Right lobe of liver (tissue), 6 donors: ENCODE results near the gene NRAP. TPM values are rescaled to one million over a fixed set of nuclear protein-coding genes. Genes with fewer than 3 reads are reported as not detected.
A peak's percentile ranks its signal among the peaks of the same experiment; 100 is the strongest.
"Not testable (repeated sequence)": the region's sequence is repeated elsewhere in the genome, so short reads cannot be mapped to it uniquely, and the experiment has no call there.

Source experiments
- ATAC-seq, 4 donors: fragments of 200-7000 bp; cut with Tn5 transposase; one replicate each; pipeline ENCODE4 v1.9.1; 2020; ENCODE audit warnings: mild to moderate bottlenecking in 4 of 4, moderate library complexity in 4 of 4
- DNase-seq, 3 donors: peaks; one replicate each; pipeline ENCODE4 v3.0.0-alpha.2; 2020
- H3K27ac ChIP-seq, 3 donors: fragments of 200-600 bp; one replicate each; pipeline ENCODE4 v1.8.0; 2022
- H3K27me3 ChIP-seq, 2 donors: fragments of 200-600 bp; one replicate each; pipeline ENCODE4 v1.8.0; 2022
- H3K36me3 ChIP-seq, 4 donors: fragments of 200-600 bp; sonication (generic) in 1 of 4; one replicate each; pipeline versions ENCODE4 v1.5.1 to v1.8.0; 2017 to 2022; ENCODE audit warnings: control low read depth in 1 of 4
- H3K4me1 ChIP-seq, 4 donors: fragments of 200-600 bp; sonication (generic) in 1 of 4; one replicate each; pipeline versions ENCODE4 v1.5.1 to v1.8.0; 2017 to 2022; ENCODE audit warnings: control low read depth in 1 of 4
- H3K4me3 ChIP-seq, 3 donors: fragments of 200-600 bp; one replicate each; pipeline ENCODE4 v1.8.0; 2022
- H3K9me3 ChIP-seq, 4 donors: fragments of 200-600 bp; sonication (generic) in 1 of 4; one replicate each; pipeline versions ENCODE4 v1.5.1 to v1.8.0; 2017 to 2022; ENCODE audit warnings: control low read depth in 1 of 4
- CTCF ChIP-seq, 4 donors: fragments of 200-600 bp in 3 of 4; fragments of 450-650 bp in 1 of 4; IDR thresholded peaks; one replicate each; pipeline versions ENCODE4 v1.5.1 to v1.8.0; 2016 to 2022; ENCODE audit warnings: antibody characterized with exemption in 4 of 4, mild to moderate bottlenecking in 2 of 4
- POLR2A ChIP-seq: fragments of 450-650 bp; IDR thresholded peaks from one replicate; pipeline ENCODE4 v1.6.1; 2017; ENCODE audit warnings: antibody characterized with exemption, mild to moderate bottlenecking
- WGBS: methylation state at CpG from one replicate; pipeline ENCODE4 v1.1.6; 2018; ENCODE audit warnings: low coverage, low lambda C conversion rate; ENCODE audit not compliant: insufficient coverage; ENCODE audit errors: missing lambda C conversion rate; 5-methylcytosine and 5-hydroxymethylcytosine counted together
- intact Hi-C, 2 donors: fragments of 100-400 bp; cut with DNase I; formaldehyde crosslinking; loops; one replicate each; pipeline versions ENCODE4 v1.11.2 to v1.14.1; 2022
- total RNA-seq, 6 experiments: library from RNA; depleted of rRNA in 2 of 6; stranded (reverse); fragments of >200 nt in 2 of 6; fragmentation: NEBNext Ultra II Directional in 3 of 6; extraction: Animal tissue kit (Norgen Biotek cat#: 25700) in 3 of 6; gene quantifications; one replicate each; pipeline versions ENCODE4 v1.1.0 to v1.2.4, GENCODE V29; 2016 to 2023
- donor health status: DM: no; HTN: yes; CAD: no.
- donor health status: DM: no; HTN: no; CAD: no.
- donor health status: DM: no; HTN: no; CAD: no.
- donor health status: DM: no; HTN: yes; CAD: no.
- donor health status: DM: no; HTN: yes; CAD: no.

Gene NRAP
- total RNA-seq, 6 experiments from 2014 or later: 0.07 to 1.9 (median 0.22) TPM; not detected in 1

GRCh38 chr10:113661332-113661731 lies 2.5 kb downstream of the NRAP start:
- Histone ChIP-seq H3K27ac (no peak overlapping the region), H3K4me1 (no peaks in the 10 kb centered on the region), H3K36me3 (no peaks in the 10 kb centered on the region), H3K27me3 (no peaks in the 10 kb centered on the region), H3K9me3 (no peaks in the 10 kb centered on the region), H3K4me3 (no peak overlapping the region)
- 92% methylated on average over 2 of the region's 2 CpGs for WGBS
- ATAC-seq (no peak), DNase-seq (no peak)
- intact Hi-C loops: no loop called here
- TF ChIP-seq POLR2A: no peak
- TF ChIP-seq CTCF (IDR thresholded peaks at IDR 0.05): no peak

- intact Hi-C loops: no loop called here
- H3K27me3 ChIP-seq: no peaks in the 10 kb centered on the region
- no peak overlapping the region for H3K27ac ChIP-seq
- H3K36me3 ChIP-seq: no peaks in the 10 kb centered on the region
- no peaks in the 10 kb centered on the region for H3K9me3 ChIP-seq
- no peaks in the 10 kb centered on the region for H3K4me1 ChIP-seq
- no peak for DNase-seq
- TF ChIP-seq CTCF (IDR thresholded peaks at IDR 0.05): no peak
- TF ChIP-seq POLR2A: no peak
- no peak overlapping the region for H3K4me3 ChIP-seq
- no peak for ATAC-seq
These were observed 6.3 kb downstream of the NRAP start for GRCh38 chr10:113657544-113657943.

GRCh38 chr10:113656896-113657295 lies 6.9 kb downstream of the NRAP start:
- intact Hi-C loops: no loop called here
- Histone ChIP-seq H3K9me3 (no peaks in the 10 kb centered on the region), H3K27me3 (no peaks in the 10 kb centered on the region), H3K4me3 (no peak overlapping the region), H3K4me1 (no peaks in the 10 kb centered on the region), H3K27ac (no peak overlapping the region), H3K36me3 (no peaks in the 10 kb centered on the region)
- ATAC-seq: no peak
- TF ChIP-seq CTCF (IDR thresholded peaks at IDR 0.05) (no peak), POLR2A (no peak)
- DNase-seq: no peak
- 47% methylated on average over 2 of the region's 2 CpGs for WGBS

GRCh38 chr10:113652456-113652855 lies 11.4 kb downstream of the NRAP start:
- intact Hi-C loops, H3K4me3 ChIP-seq, H3K9me3 ChIP-seq, H3K4me1 ChIP-seq, H3K27me3 ChIP-seq, ATAC-seq, DNase-seq, H3K36me3 ChIP-seq: not testable (repeated sequence)
- peak overlapping the region in 1 of 3 donors; percentile 29 for H3K27ac ChIP-seq
- 96% methylated on average over 3 of the region's 3 CpGs for WGBS

- TF ChIP-seq POLR2A (no peak), CTCF (IDR thresholded peaks at IDR 0.05) (no peak)
- peaks cover 0 to 6% (median 0%) of the 10 kb centered on the region in 4 donors for H3K4me1 ChIP-seq
- no peaks in the 10 kb centered on the region for H3K27me3 ChIP-seq
- H3K9me3 ChIP-seq: no peaks in the 10 kb centered on the region
- intact Hi-C loops: no loop called here
- ATAC-seq: peak; percentile 44 to 95 (median 75)
- H3K36me3 ChIP-seq: no peaks in the 10 kb centered on the region
- no peak for DNase-seq
- peak overlapping the region in 1 of 3 donors; percentile 44 for H3K27ac ChIP-seq
- WGBS: 13% methylated on average over 1 of the region's 1 CpG
- H3K4me3 ChIP-seq: no peak overlapping the region
These were observed 11.9 kb downstream of the NRAP start for GRCh38 chr10:113651898-113652297.
